ENCODE results near the gene TBL3. TPM values are rescaled to one million over a fixed set of nuclear protein-coding genes. Genes with fewer than 3 reads are reported as not detected.

The TBL3 gene
- total RNA-seq, 1 experiment from 2014 or later = 73.4 TPM

GRCh38 chr16:1960665-1961630 is 10.9 kb upstream of the TBL3 start (continued):
- TF ChIP-seq ZNF512 (CRISPR knock-in tag; IDR thresholded peaks at IDR 0.05; ENCODE audit: borderline replicate concordance) (no peak), KAT7 (CRISPR knock-in tag; IDR thresholded peaks at IDR 0.05; ENCODE audit: borderline replicate concordance) (0 out of 2 replicates have a peak, but pooled peaks have one; percentile 70), ZSCAN18 (CRISPR knock-in tag; IDR thresholded peaks at IDR 0.05) (no peak), E2F4 (CRISPR knock-in tag; IDR thresholded peaks at IDR 0.05; ENCODE audit: borderline replicate concordance, low read depth) (no peak), CTCF (IDR thresholded peaks at IDR 0.05) (no peak), TEAD4 (CRISPR knock-in tag; IDR thresholded peaks at IDR 0.05) (peak; percentile 32; the same call in 1 of the 2 replicates), NFE2L1 (CRISPR knock-in tag; IDR thresholded peaks at IDR 0.05) (no peak), ETV6 (CRISPR knock-in tag; IDR thresholded peaks at IDR 0.05) (no peak), HMGXB4 (CRISPR knock-in tag; IDR thresholded peaks at IDR 0.05) (no peak), ZNF416 (CRISPR knock-in tag; IDR thresholded peaks at IDR 0.05) (peak; percentile 97), CBFB (CRISPR knock-in tag; IDR thresholded peaks at IDR 0.05; ENCODE audit: low read depth) (no peak), HMGA2 (CRISPR knock-in tag; IDR thresholded peaks at IDR 0.05) (no peak), MXD4 (CRISPR knock-in tag; IDR thresholded peaks at IDR 0.05; ENCODE audit: borderline replicate concordance) (no peak), NR2C2 (CRISPR knock-in tag; IDR thresholded peaks at IDR 0.05) (no peak), FOXK1 (CRISPR knock-in tag; IDR thresholded peaks at IDR 0.05) (no peak), IRF2 (CRISPR knock-in tag; IDR thresholded peaks at IDR 0.05; ENCODE audit: borderline replicate concordance, low read depth) (no peak), ZNF138 (CRISPR knock-in tag; conservative IDR thresholded peaks at IDR 0.05) (no peak), JUN (CRISPR knock-in tag; IDR thresholded peaks at IDR 0.05) (peak; percentile 31; the same call in 1 of the 2 replicates), ERG (CRISPR knock-in tag; IDR thresholded peaks at IDR 0.05) (peak; percentile 95), ZNF263 (CRISPR knock-in tag; IDR thresholded peaks at IDR 0.05; ENCODE audit: low read depth) (no peak), GRHL2 (CRISPR knock-in tag; IDR thresholded peaks at IDR 0.05; ENCODE audit: insufficient replicate concordance, severe bottlenecking) (no peak), STAT6 (CRISPR knock-in tag; conservative IDR thresholded peaks at IDR 0.05; ENCODE audit: low read depth) (no peak), ZMAT4 (CRISPR knock-in tag; IDR thresholded peaks at IDR 0.05) (no peak), ZNF232 (CRISPR knock-in tag; IDR thresholded peaks at IDR 0.05) (0 out of 2 replicates have a peak, but pooled peaks have one; percentile 60), TCF7 (CRISPR knock-in tag; IDR thresholded peaks at IDR 0.05; ENCODE audit: low read depth) (peak; percentile 35; the same call in 1 of the 2 replicates)
